CD4-positive, alpha-beta T cell treated with Interleukin-21 for 1 hour (primary cell): Measurements from ENCODE around the gene GPBP1L1.
"Not testable (repeated sequence)": the region's sequence is repeated elsewhere in the genome, so short reads cannot be mapped to it uniquely, and the experiment has no call there.

Source experiments
- DNase-seq: peaks from one replicate; pipeline ENCODE4 v3.0.0-alpha.2; 2020

Gene GPBP1L1

GRCh38 chr1:45630429-45630828, 55.9 kb downstream of the GPBP1L1 start:
- no peak for DNase-seq

- no peak for DNase-seq
These were observed 57.3 kb downstream of the GPBP1L1 start for GRCh38 chr1:45629035-45629434.

GRCh38 chr1:45623972-45624371, 62.4 kb downstream of the GPBP1L1 start, which contains the start of gene CCDC17:
Gene CCDC17 (minus strand): TSS chr1:45624054. CDS start chr1:45623909, 145 bp downstream.
- DNase-seq = no peak

- DNase-seq = no peak
These were observed 63.6 kb downstream of the GPBP1L1 start for GRCh38 chr1:45622524-45623394.

GRCh38 chr1:45621895-45622523, 64.3 kb downstream of the GPBP1L1 start:
- DNase-seq = no peak

- DNase-seq = no peak
These were observed 64.9 kb downstream of the GPBP1L1 start for GRCh38 chr1:45621501-45621836.

- no peak for DNase-seq
These were observed 65.5 kb downstream of the GPBP1L1 start for GRCh38 chr1:45620588-45621500.

- no peak for DNase-seq
These were observed 67.0 kb downstream of the GPBP1L1 start for GRCh38 chr1:45619149-45619921.

- DNase-seq = no peak
These were observed 68.7 kb downstream of the GPBP1L1 start for GRCh38 chr1:45617618-45618017.

- DNase-seq = no peak
These were observed 70.4 kb downstream of the GPBP1L1 start for GRCh38 chr1:45615885-45616284.

GRCh38 chr1:45612941-45613579, 73.3 kb downstream of the GPBP1L1 start:
- DNase-seq = no peak

GRCh38 chr1:45610589-45611226, 75.6 kb downstream of the GPBP1L1 start:
- no peak for DNase-seq

GRCh38 chr1:45608175-45609156, 77.9 kb downstream of the GPBP1L1 start:
- DNase-seq = no peak

GRCh38 chr1:45607404-45608074, 78.8 kb downstream of the GPBP1L1 start:
- no peak for DNase-seq

GRCh38 chr1:45604239-45604638, 82.1 kb downstream of the GPBP1L1 start:
- DNase-seq = no peak

- not testable (repeated sequence) for DNase-seq
These were observed 89.6 kb downstream of the GPBP1L1 start for GRCh38 chr1:45596765-45597164.

- DNase-seq = no peak
These were observed 91.9 kb downstream of the GPBP1L1 start for GRCh38 chr1:45594412-45594811.

- no peak for DNase-seq
These were observed 96.5 kb downstream of the GPBP1L1 start for GRCh38 chr1:45589861-45590260.

GRCh38 chr1:45586769-45587168, 99.6 kb downstream of the GPBP1L1 start:
- DNase-seq = no peak
